Activated CD4-positive, alpha-beta T cell treated with anti-CD3 and anti-CD28 coated beads, Interleukin-2, amount 50 U/mL, for 48 hours (primary cell): ENCODE measurements around the gene CMSS1.

Experiments used
- DNase-seq, 2 experiments: peaks; one replicate each; pipeline ENCODE4 v3.0.0-alpha.2; 2020

The CMSS1 gene

DNA sequence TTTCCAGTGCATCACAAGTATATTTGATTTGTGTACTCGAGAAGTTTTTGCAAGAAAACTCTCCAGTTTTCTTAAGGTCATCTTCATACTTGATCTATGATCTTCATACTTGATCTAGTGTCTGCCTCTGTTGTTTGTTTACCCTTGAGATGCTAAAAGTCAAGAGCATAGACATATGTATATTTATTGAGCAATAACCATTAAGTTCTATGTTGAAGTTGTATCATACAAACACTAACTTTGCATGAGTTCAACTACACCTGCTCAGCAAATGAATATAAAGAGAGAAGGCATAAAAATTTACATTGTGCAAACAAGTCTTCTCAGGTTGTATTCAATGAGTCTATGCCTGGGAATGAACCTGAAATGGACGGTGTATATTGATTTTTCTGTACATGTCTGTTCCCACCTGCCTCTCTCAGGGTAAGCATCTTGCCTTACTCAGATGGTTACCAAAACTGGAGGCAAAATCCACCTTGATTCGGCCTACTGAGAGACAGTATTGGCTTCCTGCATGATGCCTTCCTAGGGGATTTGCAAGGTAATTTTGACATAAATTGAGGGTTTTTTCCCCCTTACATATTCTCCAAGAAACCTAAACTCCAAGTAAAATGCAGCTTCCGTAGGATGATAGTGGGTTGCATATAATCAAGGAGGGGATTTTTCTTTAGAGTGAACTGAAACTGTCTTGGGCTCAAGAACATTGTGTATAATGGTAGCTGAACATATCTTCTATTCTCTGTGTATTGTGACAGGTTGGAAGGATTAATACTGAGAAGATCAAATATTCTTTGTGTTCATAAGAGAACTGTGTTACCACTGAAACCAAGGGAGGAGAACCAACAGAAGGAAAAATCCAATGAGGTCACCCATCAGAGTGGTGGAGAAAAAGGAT lies 186.2 kb downstream of the CMSS1 start:
- DNase-seq: no peak

DNA sequence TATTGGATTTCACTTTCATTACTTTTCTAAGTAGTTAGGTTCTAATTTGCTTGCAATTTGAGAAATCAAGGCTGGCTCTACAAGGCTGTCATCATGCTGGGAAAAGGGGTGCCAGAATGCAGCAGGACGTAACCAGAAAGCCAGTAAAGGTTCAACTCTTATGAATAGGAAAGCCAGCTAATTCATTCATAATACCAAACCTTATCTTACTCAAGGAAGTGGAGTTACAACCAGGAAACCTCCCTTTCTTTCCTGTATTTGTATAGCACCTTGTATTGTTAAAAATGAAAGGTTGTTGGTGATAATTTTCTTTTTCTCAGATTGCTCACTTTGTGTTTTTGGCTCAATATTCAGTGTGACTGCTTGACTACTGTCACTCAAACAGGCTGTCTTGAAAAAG lies 187.3 kb downstream of the CMSS1 start:
- DNase-seq: no peak

GRCh38 chr3:100005665-100006393 lies 188.2 kb downstream of the CMSS1 start:
- no peak for DNase-seq

DNA sequence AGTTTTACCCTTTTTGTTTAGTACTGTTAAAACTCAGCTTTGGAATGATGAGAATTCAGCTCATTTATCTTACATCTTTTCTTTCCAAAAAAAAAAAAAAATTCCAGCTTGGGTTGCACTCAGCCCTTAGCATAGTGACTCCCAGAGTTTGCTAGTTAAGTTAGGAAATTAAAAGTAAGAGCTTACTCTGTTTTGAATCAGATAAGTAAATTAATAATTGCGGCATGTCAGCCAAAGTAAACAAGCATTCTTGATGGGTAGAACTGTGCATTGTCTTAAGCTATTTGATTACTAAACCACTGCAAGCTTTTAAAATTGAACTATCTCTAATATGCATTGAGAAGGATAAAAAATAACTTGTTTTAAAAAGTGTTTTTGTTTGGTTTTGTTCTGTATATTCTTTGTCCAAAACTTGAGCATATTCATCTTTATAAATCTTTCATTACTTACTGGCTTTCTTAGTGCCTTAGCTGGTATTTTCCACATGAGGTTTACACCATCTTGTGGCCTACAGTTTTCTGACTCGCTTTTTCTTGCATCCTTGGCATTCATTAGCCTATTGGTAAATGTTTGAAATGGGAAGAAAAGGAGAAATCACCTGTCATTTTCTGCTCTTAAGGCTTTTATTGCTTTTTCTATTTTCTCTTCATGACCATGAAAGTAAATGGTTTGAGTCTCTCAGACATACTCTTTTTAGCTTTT lies 189.1 kb downstream of the CMSS1 start:
- no peak for DNase-seq

DNA sequence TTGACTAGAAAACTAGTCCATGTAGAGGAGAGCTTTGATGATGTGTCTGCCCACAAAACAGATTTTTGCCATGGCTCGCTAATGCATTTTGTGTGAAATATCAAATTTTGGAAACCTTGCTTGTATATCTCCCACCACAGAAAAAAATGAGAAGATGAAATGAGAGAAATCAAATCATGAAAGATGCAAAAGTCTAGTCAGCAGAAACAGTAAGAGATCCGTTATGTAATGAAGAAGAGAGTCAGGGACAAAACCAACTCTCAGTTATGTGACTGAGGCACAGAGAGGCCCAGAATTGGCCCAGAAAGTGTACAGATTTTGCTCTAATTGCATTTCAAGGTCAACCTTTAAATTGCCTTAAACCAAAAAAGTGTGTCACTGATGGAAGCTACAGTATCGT lies 189.7 kb downstream of the CMSS1 start:
- DNase-seq: no peak

GRCh38 chr3:100008081-100008698 lies 190.5 kb downstream of the CMSS1 start:
- no peak for DNase-seq

GRCh38 chr3:100009276-100010086 lies 191.8 kb downstream of the CMSS1 start:
- no peak for DNase-seq

- no peak for DNase-seq
Observed at GRCh38 chr3:100010087-100010417, 192.4 kb downstream of the CMSS1 start.

GRCh38 chr3:100018806-100019205 lies 201.1 kb downstream of the CMSS1 start:
- no peak for DNase-seq

DNA sequence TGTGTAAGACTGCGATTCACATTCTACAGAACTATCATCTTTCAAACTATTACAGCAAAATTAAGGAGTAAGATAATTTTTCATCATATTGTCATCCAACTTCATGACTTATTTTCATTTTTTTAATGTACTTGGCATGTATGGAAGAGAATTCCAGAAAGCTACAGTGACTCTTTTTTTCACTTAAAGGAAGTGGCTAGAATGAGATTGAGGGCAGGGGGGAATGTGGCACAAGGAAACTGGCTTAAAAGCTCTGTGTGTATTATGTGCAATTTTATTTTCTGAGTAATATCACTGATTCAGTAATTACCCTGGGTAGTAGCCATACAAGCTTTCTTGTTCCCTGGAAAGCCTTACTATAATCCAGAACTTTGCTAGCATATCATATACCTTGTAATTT lies 202.1 kb downstream of the CMSS1 start:
- DNase-seq: no peak

GRCh38 chr3:100020876-100021644 lies 203.4 kb downstream of the CMSS1 start:
- no peak for DNase-seq

DNA sequence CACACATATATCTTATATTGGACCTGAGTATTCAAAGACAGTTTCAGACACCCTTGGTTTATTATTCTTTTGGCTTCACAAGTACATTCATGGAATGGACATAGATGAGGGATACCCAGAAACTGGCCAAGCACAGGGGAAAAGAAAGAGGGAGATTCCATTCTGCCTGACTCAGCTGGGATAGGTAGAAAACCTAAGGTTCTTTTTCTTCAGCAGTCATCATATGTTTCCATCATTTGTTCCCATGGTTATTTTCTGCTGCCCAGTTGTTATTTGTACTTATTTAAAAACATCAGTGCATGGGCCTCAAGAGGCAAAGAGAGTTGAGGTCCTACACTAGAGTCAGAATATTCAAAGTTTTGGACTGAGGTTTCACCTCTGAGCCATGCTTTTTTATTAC lies 204.8 kb downstream of the CMSS1 start:
- no peak for DNase-seq

GRCh38 chr3:100023150-100023549 lies 205.5 kb downstream of the CMSS1 start:
- DNase-seq: no peak

DNA sequence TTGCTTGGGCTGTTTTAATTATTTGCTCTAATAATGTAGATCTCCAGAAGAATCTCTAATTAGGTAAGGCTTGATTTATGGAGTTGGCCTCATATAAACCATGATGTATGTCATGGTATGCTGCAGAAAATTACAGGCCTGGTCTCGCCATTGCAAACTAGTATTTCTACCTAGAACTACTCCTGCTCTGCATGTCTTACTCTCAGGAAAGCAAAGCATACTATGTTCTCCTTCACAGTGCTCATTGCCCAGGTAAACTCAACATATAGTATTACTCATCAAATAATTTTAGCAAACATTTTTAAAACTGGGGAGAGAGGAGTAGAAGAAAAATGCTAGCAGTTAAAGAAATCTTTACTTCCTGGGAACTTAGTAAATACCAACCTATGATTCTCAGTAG lies 205.9 kb downstream of the CMSS1 start:
- no peak for DNase-seq

DNA sequence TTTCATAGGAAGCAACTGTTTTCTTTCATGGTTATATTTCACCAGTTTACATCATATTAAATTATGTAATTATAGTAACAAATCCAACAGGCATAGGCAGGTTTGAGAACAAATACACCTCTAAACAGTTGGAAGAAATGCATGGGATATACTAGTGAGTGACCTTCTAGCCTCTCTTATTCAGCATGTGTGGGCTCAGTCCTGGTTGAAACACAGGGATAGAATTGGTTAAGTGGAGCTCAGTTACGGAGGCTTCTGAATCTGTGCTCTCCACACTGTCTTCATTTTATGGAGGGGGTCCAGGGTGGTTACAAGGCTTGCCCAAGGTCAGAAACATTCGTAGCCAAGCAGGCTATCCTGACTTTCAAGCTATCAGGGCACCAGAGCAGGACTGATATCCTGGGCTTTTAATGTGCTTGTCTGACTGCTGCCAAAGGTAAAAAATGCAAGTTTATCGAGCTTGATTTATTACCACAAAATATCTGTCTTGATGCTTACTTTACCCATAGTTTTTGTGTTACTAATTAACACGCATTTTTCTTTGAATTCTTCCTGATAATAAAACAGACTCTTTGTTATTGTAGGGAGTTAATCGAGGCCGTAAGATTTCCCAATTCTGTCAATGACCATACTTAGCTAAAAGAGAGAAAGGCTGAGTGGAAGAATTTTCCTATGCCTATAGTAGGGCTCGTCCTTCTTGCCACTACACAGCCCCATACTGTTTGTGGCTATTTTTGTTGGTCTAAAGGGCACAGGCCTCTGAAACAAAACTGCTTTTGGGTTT lies 207.1 kb downstream of the CMSS1 start:
- no peak for DNase-seq

DNA sequence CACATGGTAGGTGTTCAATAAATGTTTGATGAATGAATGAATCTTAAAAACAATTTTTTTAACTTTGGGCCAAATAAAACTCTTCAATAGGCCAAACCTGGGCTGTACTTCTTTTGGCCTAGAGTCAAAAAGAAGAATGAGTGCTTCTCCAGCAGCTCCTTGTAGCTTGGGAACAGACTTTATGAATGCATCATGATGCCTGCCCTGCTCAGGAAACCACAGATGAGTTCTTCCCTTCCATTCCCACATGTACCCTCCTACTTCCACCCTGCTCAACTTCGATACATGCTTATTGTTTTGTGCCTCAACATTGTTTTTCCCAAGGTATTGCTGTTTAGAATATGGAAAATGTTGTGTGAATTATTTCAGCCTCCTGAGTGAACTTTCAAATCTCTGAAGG lies 209.7 kb downstream of the CMSS1 start:
- no peak for DNase-seq

GRCh38 chr3:100029052-100029451 lies 211.4 kb downstream of the CMSS1 start:
- DNase-seq: no peak

DNA sequence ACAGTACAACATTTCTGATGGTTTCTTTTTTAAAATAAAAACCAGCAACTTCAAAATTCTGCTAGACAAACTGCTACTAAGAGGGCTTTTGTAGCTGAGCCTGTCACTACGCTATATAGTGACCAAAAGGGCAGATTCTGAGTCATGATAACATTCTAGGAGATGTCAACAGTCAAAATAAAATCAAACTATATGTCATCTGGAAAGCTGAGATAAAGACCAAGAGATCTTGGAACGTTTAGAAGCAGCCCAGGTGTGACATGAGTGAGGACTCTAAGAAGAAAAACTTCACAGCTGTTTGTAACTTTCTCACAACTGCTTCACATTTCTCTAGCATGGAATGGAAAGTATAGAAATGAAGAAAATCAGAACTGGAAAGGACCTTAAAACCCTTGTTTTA lies 212.0 kb downstream of the CMSS1 start:
- DNase-seq: no peak

GRCh38 chr3:100030346-100030745 lies 212.7 kb downstream of the CMSS1 start:
- no peak for DNase-seq

DNA sequence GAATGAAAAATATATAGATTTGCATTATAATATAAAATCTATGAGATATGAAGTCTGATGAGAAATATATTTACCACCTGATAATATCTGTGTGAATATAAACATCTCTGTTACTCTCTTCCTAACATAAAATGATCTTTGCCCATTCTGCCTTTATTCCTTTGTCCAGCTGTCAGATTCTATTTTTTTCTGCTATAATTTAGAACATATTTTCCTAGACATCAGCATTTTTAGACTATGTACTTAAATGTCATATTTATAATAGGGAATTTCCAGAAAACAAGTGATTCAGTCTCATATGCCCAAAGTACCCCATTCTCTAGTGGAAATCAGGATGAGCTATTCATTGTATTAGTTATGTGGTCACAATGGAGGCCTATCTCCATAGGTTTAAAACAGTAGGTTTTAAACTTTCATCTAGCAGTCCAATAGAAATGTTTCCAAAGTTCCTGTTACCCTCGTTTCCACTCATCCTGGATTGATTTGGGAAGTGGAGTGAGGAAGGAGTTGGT lies 213.3 kb downstream of the CMSS1 start:
- DNase-seq: no peak

- no peak for DNase-seq
Observed at GRCh38 chr3:100032243-100032642, 214.6 kb downstream of the CMSS1 start.
